ENCODE results near the gene STXBP2.

DNA sequence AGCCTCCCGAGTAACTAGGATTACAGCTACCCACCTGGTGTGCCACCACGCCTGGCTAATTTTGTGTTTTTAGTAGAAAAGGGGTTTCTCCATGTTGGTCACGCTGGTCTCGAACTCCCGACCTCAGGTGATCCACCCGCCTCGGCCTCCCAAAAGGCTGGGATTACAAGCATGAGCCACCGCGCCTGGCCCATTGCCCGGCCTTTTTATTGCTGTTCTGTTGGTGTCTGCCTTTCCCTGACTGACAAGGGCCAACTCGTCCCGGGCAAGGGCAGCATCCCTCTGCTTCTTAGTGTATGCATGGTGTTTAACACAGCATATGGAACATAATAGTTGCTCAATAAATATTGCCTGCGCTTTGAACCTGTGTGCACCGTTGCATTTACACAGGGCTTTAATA is 25.7 kb downstream of the STXBP2 start:
- no peak for TF ChIP-seq POLR2A (IDR thresholded peaks at IDR 0.05)
- TF ChIP-seq, protein P1, sequence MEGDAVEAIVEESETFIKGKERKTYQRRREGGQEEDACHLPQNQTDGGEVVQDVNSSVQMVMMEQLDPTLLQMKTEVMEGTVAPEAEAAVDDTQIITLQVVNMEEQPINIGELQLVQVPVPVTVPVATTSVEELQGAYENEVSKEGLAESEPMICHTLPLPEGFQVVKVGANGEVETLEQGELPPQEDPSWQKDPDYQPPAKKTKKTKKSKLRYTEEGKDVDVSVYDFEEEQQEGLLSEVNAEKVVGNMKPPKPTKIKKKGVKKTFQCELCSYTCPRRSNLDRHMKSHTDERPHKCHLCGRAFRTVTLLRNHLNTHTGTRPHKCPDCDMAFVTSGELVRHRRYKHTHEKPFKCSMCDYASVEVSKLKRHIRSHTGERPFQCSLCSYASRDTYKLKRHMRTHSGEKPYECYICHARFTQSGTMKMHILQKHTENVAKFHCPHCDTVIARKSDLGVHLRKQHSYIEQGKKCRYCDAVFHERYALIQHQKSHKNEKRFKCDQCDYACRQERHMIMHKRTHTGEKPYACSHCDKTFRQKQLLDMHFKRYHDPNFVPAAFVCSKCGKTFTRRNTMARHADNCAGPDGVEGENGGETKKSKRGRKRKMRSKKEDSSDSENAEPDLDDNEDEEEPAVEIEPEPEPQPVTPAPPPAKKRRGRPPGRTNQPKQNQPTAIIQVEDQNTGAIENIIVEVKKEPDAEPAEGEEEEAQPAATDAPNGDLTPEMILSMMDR (IDR thresholded peaks at IDR 0.05), result no peak

Measured in uterus (tissue), 2 donors.